SIG-M5 treated with dmso at 0.1 percent for 504 hours (cell line): ENCODE data around the gene METTL4.
A peak's percentile ranks its signal among the peaks of the same experiment; 100 is the strongest.

Experiments used
- DNase-seq: peaks from one replicate; lab custom pipeline; 2025; ENCODE audit not compliant: unreplicated experiment; lab: John Stamatoyannopoulos, UW

The METTL4 gene

DNA sequence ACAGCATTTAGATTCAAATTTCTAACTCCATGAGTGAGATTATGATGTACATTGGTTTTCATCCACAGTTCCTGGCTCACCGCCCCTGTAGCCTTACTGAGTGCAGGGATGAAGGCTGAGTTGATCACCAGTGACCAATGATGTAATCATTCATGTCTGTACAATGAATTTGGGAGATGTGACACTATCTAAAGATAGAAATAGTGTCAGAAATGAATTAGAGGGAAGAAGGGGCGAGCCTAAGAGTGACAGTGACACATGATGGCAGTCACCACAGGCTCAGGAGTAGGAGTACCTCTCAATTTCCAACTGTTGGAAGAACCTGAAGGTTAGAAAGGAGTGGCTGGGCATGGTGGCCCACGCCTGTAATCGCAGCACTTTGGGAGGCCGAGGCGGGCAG is 3.2 kb downstream of the METTL4 start:
- no peak for DNase-seq

- DNase-seq, result no peak
These were observed 6.9 kb downstream of the METTL4 start for GRCh38 chr18:2564373-2564772.

GRCh38 chr18:2559249-2559648 is 12.1 kb downstream of the METTL4 start:
- DNase-seq, result no peak

GRCh38 chr18:2557536-2557935 is 13.8 kb downstream of the METTL4 start:
- DNase-seq, result no peak

- DNase-seq, result no peak
These were observed 15.4 kb downstream of the METTL4 start for GRCh38 chr18:2555895-2556294.

GRCh38 chr18:2554696-2555095 is 16.6 kb downstream of the METTL4 start:
- DNase-seq, result no peak

GRCh38 chr18:2551425-2551824 is 19.9 kb downstream of the METTL4 start:
- no peak for DNase-seq

- no peak for DNase-seq
These were observed 21.8 kb downstream of the METTL4 start for GRCh38 chr18:2549462-2549861.

DNA sequence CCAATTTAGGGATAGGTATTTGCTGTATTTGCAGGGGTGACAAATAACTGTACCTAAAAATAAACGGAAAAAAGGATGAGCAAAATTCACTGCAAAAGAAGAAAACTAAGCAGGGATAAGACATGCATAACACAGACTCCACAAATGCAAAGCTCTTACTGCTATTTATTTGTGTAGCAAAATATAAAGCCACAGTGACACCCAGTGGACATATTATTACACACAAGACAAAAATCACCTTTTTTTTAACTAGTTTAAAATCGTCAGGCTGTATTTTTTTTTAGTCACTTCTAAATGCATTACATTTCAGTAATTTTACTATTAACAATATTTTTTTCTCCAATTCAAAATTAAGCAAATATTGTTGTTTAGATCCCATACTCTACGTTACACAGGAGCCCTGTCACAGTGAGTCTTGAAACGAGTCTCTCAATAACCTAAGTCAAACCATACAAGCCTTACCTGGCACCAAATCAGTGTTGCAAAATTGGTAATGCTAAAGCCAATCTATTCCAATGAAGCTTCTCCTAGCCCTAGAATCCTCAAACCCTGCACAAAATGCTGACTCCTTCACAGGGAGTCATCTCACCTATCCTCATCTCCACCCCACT is 23.7 kb downstream of the METTL4 start:
- peak; percentile 57 for DNase-seq

- no peak for DNase-seq
These were observed 26.1 kb downstream of the METTL4 start for GRCh38 chr18:2545155-2545554.

GRCh38 chr18:2541925-2542563 is 29.3 kb downstream of the METTL4 start:
- DNase-seq, result peak; percentile 64

DNA sequence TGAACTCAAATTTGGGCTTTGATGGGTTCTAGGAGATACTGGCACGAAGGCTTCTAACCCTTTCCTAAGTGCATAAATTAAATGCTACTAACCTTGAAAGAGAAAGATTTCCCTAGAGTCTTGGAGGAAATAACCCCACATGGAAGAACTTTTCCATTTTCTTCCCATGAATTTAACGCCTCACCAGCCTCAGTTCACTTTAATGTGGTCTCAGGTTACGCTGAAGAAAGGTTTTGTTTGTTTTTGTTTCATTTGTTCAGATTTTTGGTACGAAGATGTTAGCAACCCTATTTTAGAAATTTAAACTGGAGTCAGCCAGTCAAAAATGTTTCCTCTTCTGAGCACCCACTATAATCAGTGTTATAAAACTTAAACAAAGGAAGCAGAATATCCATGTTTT is 30.7 kb downstream of the METTL4 start:
- DNase-seq, result no peak

DNA sequence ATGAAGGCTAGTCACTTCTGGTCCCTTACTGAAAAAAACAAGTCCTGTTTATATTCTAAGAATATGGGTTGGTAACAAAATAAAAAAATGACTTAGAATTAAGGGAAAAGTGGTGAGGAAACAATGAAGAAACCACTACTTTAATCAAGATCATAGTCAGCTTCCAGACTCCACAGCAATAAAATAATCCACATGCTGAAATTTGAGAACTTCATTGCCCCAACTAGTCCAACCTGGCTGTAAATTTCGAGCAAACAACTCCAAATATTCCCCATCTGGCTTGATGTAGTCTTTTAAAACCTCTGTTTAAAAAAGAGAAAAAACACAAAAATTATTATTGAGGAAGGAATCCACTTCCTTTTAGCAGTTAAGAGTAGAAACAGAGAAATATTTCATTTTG is 32.5 kb downstream of the METTL4 start:
- no peak for DNase-seq

DNA sequence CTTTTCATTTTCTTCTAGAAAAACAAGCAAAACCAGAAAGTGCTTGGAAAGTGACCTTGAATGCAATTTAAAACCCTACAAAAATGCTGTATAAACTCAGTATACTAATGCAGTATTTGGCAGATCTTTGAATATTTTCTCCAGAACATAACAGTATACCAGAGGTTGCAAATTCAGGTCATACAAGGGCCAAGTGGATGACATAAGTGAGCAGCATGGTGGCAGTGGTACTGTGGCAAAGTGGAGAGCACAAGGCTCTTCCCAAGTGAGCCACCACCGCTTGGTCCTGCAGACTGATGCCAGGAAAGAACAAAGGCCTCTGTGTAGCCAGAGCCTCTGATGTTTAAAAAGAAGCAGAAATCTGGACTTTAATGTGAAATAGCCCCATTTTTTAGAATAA is 33.1 kb downstream of the METTL4 start:
- no peak for DNase-seq

DNA sequence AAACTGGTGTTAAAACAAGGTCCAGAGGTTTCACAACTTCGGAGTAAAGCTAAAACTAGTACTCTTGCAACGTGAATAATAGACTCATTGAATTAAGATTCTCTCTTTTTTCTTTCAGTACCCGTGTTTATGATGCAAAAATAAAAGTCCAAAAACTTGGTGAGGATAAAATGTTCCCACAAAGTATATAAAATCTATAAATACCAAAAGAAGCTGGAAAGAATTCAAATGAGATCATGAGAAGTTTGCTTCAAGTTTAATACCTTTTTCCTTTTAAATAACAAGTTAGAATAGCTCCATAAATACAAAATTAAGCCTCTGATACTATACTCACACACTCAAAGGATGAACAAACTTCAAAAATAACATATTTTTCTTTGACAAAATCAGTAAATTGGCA is 34.0 kb downstream of the METTL4 start:
- no peak for DNase-seq

DNA sequence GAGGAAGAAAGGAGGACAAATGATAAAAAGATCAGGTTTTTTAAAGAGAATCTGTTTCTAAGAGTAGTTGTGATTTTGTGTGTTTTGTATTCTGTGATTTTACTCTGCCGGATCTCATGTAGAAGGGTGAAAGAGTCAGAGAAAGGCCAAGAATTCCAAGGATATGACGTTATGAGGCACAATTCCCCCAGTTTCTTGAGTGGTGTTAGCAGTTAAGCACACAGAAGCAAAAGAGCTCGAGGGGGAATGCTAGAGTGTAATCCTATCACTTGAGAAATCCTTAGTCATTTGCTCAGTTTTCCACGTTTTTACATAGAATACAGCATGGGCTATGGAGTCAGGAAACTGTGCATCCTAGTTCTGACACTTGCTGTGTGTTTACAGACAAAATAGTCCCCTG is 34.8 kb downstream of the METTL4 start:
- no peak for DNase-seq

- no peak for DNase-seq
These were observed 35.2 kb downstream of the METTL4 start for GRCh38 chr18:2536063-2536462.

GRCh38 chr18:2535419-2535910 is 35.8 kb downstream of the METTL4 start:
- no peak for DNase-seq

- no peak for DNase-seq
These were observed 36.4 kb downstream of the METTL4 start for GRCh38 chr18:2534906-2535305.

GRCh38 chr18:2532797-2533196 is 38.5 kb downstream of the METTL4 start:
- DNase-seq, result no peak

DNA sequence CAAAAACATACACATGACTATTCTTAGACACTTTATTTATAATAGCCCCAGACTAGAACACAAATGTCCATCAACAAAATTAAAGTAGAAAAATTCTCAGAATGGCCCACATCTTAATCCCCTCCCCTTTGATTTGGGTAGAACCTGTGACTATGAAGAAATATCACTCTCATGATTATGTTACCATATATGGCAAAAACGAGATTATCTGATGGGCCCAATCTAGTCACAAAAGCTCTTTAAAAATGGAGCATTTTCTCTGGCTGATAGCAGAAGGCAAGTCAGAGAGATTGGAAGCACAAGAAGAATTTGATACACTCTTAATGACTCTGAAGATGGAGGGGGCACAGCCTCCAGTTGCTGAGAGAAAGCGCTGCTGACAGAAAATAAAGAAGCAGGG is 39.6 kb downstream of the METTL4 start:
- DNase-seq, result no peak

DNA sequence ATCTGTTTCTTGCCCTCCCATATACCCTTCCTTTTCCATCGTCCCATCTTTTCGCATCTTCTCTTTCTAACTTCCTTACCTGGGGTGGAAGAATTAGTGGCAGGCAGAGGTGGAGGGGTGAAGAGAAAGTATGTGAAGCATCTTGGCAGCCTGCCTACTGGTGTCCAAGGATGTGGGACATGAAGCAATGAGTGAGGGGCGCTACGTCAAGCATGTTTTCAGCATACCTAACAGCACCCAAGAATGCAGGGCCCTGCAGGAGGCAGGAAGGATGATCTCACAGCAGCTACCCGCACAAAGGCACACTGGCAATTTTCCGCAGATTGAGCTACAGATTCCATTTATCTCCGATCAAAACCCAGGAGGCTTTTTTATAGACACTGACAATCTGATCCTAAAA is 42.2 kb downstream of the METTL4 start:
- no peak for DNase-seq

DNA sequence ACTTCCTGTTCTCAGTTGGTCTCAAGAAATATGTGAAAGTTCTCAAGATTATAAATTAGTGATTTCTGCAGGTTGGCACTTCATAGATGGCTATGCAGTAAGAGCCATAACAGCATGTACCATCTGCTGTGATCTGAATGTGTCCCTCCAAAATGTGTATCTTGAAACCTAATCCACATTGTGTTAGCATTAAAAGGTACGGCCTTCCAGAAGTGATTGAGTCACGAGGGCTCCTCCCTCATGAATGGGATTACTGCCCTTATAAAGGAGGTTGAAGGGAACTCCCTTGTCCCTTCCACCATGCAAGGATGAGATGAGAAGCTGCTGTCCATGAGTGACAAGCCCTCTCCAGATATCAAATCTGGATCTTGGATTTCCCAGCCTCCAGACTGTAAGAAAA is 45.0 kb downstream of the METTL4 start:
- no peak for DNase-seq
